OCI-M2 (cell line): ENCODE measurements around the gene IL22RA1.

ENCODE experiments used
- DNase-seq: peaks from one replicate; lab custom pipeline; 2025; ENCODE audit not compliant: unreplicated experiment; lab: John Stamatoyannopoulos, UW

IL22RA1 gene

DNA sequence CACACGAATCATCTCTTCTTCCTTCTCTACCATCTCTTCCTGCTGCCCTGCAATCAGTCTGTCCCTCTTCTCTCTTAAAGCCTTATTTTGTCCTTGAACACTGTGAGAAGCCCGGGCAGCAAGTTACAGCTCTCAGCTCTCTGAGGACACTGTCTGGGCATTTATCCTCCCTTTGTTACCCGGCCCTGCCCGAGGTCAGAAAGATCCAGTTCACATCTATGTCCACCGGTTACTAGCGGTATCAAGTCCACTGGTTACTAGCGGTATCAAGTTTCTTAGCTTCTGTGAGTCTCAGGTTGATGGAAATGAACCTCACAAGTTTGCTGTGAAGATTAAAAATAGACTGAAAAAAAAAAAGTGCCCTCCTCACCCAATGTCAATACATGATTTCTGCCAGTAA, 25.3 kb upstream of the IL22RA1 start:
- DNase-seq: no peak

DNA sequence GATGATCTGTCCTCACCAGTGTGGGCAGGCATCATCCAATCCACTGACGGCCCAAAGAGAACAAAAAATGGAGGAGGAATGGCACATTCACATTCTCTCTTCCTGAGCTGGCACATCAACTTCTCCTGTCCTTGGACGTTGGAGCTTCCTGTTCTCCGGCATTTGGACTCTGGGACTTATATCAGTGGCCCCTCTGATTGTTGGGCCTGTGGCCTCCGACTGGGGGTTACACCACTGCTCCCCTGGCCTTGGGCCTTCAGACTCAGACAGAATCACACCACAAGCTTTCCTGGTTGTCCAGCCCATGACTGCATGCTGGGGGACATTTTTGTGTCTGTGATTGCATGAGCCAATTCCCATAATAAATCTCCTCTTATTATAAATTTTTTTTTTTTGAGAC, 24.1 kb upstream of the IL22RA1 start:
- no peak for DNase-seq

DNA sequence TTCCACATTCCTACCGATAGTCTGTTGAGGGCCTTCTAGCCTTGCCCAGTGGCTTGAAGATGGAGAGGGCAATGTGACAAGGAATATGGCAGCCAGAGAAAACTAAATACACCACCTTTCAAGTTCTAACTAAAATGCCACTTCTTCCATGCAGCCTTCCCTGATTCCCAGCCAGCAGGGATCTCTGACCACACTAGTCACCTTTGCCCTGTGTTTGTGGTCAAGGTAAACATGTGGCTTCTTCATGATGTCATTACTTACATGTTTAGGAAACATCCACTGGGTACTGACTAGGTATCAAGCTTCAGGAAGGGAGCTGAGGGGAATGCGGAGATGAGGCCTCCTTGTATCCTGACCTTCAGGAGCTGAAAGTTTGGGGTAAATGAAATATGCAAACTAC, 22.6 kb upstream of the IL22RA1 start:
- DNase-seq: no peak

DNA sequence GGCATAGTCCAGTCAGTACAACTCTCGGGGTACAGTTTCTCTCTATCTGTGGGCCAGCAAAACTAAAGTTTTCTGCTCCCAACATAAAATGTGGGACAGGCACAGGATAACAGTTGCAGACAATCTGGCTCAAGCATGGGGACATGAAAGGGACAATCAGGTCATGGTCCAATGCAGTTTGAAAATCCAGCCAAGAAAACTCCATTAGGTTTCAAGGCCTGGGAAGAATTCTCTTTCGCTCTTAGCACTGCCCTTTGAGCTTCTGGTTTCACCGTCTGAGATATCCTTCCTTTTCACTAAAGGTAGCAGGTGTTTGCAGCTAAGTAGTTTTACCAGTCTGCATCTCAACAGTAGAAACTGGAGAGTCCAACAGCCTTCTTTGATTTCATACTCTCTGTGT, 21.1 kb upstream of the IL22RA1 start:
- no peak for DNase-seq

DNA sequence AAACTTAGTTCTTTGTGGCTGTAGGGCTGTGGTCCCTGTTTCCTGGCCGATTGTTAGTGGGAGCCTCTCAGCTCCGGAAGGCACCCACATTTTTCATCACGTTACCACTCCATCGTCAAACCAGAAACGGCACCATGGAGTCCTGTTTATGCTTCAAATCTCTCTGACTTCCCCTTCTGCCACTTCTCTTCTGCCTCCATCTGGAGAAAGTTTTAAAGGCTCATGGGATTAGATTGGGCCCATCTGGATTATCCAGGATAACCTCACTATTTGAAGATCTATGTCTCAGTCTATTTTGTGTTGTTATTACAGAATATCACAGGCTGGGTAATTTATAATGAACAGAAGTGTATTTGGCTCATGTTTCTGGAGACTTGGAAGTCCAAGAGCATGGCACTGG, 19.3 kb upstream of the IL22RA1 start:
- DNase-seq: no peak

DNA sequence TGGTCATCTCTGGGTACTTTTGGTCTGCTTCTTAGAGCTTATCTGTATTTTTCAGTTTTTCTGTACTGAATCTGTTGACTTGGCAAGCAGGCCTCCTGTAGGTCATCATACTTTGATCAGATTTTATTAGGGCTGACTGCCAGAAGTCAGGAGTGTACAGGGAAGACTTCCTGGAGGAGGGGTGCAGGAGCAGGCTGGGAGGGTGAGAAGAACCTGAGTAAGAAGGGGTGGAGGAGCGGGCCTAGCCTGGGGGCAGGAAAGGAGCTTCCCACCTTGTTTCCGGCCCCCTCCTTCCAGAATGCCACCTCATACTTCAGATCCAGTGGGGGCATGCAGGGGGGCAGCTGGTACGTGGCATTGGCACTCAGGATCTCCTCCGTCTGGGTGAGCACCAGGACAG, 18.3 kb upstream of the IL22RA1 start:
- no peak for DNase-seq

DNA sequence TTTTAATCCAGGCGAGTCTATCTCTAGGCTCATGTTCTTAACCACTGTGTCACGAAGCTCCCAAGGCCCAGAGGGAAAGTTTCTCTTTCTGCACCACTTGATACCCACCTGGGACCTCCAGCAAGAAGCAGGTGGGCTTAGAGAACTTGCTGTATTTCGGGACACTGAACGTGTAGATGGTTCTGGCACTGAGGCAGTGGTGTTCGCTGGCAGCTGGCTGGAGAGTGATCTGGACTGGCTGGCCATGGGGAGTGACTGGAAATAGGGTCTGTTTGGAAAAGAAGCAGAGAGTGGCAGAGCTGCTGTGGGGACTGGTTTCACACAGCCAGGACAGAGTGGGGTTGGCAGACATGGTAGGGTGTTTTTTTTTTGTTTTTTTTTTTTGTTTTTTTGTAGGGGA, 16.4 kb upstream of the IL22RA1 start:
- DNase-seq: no peak

DNA sequence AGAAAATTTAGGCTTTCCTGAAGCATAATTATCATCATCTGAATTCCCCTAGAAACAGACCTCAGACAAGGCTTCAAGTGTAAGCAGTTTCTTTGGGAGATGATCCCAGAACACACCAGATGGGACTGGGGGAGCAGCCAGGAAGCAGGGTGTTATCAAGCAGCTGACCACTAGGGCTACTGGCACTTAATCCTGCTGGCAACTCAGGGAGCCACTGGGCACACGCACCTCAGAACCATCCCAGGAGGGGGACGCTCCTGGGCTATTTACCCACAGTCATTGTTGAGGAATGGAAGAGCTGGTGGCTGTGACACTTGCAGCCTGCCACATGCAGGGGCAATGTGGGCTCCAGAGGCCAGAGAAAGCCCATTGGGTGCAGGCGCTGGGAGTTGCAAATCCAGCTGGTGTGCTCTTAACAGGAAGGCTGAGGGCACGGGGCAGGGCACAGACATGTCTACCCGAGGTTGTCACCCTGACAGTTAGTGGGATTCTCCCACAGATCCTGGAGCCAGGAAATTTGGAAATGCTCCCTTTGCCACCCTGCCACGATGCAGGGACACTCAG, 15.1 kb upstream of the IL22RA1 start:
- DNase-seq: no peak

DNA sequence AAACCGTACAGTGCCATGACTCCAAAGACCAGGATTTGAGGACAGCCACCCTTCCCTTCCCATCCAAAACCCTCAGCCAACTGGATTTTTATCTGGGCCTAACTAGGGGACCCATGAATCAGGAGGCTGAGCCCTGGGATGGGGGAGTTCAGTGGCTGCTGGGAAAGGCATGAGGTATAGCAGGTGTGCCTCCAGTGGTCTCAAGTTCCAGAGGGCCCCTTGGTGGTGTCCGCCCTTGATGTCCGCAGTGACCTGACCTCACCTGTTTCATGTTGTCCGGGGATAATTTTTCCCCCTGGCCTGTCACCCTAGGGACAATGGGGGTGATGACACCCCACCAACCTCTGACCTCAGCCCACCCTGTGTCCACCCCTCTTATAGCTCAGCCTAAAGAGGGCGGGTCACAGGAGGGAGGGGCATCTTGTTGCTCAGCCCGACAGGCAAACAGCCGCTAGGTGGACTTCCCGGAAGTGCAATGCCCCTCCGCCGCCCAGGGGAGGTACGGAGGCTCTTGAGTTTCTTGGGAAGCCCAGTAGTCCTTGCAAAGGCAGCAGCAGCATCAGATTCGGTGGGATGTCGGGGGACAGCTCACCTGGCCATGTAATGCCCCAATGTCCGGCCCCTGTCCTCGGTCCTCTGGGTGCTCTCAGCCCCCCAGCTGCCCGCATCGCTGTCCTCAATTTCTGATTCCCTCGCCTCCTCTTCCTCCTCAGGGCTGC, 13.8 kb upstream of the IL22RA1 start:
- DNase-seq: no peak

DNA sequence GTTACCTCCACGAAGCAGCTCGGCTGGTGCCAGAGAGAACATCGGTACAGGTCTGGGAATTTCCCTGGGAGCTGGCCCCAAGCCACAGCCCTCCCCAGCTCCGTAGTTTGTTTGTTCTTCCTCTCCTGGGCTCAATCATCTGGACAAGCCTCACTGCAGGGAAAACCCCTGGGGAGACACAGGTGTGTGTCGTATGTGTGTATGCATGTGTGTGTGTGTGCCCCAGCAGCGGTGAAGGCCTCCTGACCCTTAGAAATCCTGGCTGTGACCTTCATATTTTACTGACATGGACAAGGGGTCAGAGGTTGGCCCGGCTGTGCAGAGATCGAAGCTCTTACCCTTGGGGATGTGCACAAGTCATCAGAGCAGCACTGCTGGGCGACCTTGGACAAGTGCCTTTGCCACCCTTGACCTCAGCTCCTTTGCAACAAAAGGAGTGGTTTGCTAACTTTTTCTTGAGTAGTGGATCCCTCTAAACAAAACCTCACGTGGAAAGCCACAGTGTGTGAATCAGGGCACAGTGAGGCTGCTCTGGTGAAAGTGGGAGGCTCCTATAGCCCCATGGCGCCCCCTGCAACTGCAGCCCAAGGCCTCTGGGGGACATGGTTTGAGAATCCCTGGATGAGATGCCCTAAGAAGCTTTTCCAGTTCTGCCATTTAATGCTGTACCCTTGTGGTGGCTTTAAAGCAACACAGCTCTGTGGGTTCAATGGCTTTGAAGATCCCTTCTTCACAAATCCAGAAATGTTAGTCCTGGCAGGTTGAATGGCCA, 12.3 kb upstream of the IL22RA1 start:
- no peak for DNase-seq

DNA sequence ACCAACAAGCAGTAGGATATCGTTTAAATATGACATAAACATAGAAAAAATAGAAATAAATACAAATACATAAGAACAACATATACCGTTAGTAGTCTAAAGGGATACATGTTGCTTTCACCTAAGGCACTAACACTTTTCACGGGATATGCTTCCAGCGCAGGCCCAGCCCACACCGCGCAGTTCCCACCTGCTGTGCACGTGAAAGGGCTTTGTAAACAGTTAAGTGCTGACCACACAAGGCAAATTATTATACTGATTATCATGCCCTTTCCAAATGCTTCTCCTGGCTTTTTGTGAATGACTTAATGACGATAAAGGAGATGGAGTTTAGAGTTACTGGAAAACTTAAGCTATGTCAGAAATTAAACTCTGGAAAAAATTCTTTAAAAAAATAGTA, 11.3 kb upstream of the IL22RA1 start:
- DNase-seq: no peak

DNA sequence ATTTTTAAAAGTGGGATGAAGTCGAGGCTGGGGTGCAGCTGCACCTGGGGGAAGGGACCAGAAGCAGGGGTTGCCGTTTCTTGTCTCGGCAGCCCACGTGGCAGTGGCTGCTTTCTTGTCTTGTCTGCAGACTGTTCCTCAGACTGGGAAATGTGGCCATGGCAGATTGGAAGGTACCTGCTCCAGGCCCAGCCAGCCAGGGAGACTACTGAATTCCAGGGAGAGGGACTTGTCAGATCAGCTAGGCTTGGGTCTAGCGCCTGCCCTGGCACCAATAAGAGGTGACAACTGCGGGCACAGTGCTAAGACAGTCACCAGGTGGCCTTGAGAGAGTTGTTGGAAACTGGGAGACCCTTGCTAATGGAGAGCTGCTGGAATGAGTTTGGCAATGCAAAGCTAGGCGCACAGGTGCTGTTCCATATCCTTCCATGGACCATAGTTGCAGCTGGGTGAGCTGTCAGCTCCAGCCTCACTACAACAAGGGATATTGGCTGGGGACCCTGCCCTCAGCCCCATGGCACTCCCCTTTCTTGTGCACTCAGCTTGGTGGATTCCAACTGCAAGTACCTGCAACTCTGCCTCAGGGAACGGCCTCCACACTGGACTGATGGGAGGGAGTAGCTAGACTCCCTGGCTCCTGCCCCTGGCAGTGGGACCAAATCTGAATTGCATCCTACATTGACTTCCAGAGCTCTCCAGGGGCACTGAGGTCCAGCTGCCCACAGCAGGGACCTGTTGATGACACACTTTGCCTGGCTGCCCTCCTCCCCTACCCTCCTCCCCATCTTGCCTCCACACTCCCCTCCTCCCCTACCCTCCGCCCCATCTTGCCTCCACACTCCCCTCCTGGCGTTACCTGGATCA, 9.9 kb upstream of the IL22RA1 start:
- DNase-seq: no peak

DNA sequence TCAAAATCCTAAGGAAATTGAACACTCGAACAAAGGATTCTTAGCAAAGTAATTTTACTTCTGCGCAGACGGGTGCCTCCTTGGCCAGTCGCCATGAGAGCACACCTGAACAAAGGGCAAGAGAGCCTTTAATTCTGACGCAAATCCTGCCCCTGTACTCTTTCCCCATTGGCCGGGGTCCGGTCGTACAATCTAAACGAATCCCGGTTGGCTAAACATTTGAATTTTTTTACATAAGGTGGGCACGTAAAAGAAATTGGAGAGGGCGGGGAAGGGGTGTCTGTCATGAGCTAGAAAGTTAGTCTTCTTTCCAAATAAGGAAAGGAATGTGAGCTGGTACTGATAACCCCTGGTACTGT, 8.2 kb upstream of the IL22RA1 start:
- DNase-seq: no peak

DNA sequence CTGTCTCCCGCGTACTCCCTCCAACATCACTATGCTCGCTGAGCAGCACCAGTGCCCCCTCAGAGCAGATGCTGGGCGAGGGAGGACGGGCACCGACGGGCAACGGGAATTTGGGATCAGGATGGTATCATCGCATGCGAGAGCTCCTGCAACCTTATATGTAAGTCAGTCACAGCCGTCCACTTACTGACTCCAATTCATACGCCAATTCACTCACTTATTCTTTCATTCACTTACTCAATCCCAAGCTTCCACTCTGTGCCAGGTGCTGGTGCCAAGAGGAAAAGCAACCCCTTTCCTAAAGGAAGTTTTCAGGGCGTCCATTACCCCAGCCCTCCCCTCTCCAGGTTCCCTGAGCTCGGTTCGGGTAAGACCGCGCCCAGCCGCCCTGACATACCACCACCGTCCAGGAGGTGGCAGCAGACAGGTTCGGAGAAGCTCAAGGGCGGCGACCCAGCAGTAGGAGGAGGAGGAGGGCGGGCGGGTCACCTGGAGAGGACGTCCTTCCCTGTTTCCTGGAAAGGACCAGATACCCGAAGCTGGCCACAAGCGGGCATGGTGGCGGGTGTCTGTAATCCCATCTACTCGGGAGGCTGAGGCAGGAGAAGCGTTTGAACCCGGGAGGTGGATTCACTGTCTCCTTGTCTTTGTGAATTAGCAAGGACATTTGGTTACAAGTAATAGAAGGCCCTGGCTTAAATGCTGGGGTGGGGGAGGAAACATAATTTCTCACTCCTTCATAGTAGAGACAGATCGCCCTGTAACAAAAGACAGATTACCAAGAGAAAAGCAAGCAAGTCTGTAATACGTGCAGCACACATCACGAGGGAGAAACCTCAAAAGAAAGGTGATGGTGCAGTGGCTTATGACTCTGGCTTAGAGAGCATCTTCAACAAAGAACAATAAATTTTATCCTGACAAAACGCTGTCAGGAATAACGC, 7.6 kb upstream of the IL22RA1 start:
- peak; percentile 4 for DNase-seq

DNA sequence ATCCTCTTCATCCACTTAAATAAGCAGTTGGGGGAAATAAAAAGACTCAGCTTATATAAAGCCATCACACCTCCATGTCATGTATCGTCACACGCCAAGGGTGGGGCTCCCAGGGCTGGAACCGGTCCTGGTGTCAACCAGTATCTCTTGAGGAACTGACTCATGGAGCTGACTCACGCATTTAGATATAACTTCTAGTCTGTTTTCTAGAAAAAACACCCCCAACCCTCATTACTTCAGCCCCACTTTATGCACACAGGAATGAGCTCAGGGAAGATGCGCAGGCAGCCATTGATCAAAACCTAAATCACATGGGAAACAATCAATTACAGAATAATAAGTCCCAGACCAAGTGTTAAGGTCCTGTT, 6.9 kb upstream of the IL22RA1 start:
- DNase-seq: no peak

DNA sequence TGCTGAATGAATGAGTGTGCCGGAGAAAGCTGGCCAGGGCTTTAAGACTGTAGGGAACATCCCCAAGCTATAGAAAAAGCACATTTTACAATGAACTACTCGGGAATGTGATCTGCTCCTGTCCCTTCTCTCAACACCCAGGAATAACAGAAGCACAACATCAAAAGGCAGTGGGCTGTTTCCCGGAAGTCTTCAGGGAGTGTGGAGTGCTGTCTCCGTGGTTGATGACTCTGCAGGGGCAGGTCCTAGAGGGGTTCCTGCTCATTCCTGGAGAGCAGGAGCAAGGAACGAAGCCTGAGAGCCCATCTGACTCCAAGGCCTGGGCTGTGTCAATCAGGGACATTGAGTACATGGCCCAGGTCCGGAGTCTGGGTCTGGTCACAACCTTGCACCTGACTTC, 4.9 kb upstream of the IL22RA1 start:
- no peak for DNase-seq

DNA sequence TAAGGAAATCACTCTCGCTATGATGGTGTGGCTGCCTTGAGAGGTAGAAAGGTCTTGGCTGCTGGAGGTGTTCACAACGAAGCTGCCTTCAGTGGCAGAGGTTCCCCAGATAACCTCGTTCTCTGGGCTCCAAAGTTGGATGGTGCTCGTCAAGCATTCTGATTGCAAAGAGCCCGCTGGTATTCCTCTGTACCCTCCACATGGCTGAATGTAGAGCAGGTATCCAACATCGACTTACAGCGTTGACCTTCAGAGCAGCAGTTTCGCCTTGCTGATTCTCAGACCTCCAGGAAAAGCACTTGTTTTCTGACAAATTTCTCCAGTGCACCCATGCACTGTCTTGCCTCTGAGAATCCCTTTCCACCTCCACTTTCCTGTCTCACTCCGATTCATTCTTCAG, 4.3 kb upstream of the IL22RA1 start:
- DNase-seq: no peak

DNA sequence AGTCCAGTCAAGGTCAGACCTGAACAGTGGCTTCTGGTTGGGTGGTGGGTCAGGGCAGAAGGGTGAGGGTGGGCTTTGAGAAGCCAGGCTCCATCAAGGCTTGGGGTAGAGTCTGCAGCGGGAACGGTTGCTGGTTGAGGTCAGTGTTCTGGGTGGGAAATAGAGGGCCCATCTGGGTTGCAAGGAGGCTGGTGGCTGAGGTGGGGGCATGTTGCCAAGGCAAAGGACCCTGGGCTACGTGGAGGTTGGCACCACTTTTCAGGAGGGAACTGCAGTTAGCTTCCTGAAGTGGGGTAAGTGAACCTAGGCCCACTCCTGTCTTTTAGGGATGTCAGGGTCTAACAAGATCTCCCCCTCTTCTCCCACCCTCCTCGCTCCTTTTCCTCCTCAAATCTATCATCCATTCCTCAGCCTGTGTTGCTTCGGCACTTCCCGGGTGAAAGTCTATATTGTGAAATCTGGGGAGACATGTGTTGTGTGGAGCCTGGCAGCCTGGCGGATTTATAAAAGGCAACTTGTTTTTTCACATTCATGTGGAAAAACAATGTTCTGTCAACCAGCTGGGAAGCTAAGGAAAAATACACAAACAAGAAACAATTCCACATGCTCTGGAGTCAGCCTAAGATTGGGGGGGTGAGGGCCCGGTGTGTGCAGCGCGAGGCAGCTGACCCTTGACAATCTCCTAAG, 1.5 kb downstream of the IL22RA1 start:
- DNase-seq: no peak

DNA sequence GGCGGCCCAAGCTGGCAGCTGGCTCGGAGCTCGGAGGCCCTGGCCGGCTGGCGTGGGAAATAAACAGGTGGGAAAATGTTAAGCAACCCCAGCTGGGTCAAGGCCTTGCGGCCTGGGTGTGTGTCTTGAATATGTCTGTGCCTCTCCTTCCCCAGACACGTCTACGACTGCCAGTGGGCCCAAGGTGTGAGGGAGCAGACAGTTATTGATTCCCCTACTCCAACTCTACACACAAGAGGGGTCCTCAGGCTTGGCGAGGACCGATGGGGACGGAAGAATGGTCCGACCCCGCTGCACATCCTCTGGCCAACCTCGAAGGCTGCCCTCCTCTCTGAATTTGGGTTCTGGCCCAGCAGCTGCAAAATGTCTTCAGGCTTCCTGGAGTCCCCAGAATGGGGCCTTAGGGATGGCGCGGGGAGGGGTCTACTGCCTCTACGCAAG, 2.2 kb downstream of the IL22RA1 start:
- no peak for DNase-seq

DNA sequence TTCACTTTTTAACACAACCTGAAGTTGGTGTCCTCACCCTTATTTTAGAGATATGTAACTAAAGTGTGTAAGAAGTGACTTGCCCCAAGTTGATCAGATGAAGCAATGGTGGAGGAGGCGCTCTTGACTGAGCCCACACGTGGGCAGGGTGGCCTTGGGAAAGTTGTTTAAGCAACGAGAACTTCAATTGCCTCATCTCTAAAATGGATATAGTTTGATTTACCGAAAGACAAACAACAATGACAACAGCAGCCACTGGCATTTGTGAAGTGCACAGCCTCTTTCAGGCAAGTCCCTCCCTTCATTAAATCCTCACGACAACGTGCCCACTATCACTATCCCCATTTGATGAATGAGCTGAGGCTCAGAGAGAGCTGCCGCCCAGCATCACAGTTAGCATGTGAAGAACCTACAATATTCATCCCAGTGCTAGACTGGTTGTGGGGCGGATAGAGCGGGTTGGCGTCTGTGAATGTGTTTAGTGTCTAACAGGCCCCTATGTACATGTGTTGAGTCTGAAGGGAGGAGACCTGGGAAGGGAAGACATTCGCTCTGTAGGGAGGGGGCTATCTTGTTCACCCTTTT, 3.0 kb downstream of the IL22RA1 start:
- no peak for DNase-seq
